Small intestine (tissue), 7 donors: ENCODE data around the gene RGL1. TPM values are rescaled to one million over a fixed set of nuclear protein-coding genes. Genes with fewer than 3 reads are reported as not detected.

Source experiments
- DNase-seq, 2 donors: peaks; one replicate each; pipeline versions ENCODE4 v3.0.0 to v3.0.0-alpha.2; 2013
- FAIRE-seq: peaks from 2 replicates; lab custom pipeline; 2012; peaks lifted over from hg19 to GRCh38; lab: Jason Lieb, UNC
- H3K27ac ChIP-seq, 3 donors: one replicate each; pipeline ENCODE4 v1.5.1; 2013; ENCODE audit warnings: low read length in 2 of 3, mild to moderate bottlenecking in 2 of 3, control low read depth in 1 of 3, inconsistent platforms in 1 of 3, low read depth in 1 of 3, moderate library complexity in 1 of 3
- H3K27me3 ChIP-seq, 3 donors: one replicate each; pipeline ENCODE4 v1.6.1; 2013; ENCODE audit warnings: low read length in 3 of 3, inconsistent platforms in 1 of 3; ENCODE audit not compliant: control insufficient read depth in 3 of 3, insufficient read depth in 3 of 3
- H3K36me3 ChIP-seq, 3 donors: one replicate each; pipeline ENCODE4 v1.6.1; 2013; ENCODE audit warnings: low read length in 3 of 3, inconsistent platforms in 1 of 3, low read depth in 1 of 3, mild to moderate bottlenecking in 1 of 3, moderate library complexity in 1 of 3; ENCODE audit not compliant: control insufficient read depth in 3 of 3, insufficient read depth in 2 of 3
- H3K4me1 ChIP-seq, 3 donors: one replicate each; pipeline ENCODE4 v1.6.1; 2013; ENCODE audit warnings: low read length in 2 of 3, inconsistent platforms in 1 of 3, low read depth in 1 of 3, mild to moderate bottlenecking in 1 of 3, moderate library complexity in 1 of 3; ENCODE audit not compliant: control insufficient read depth in 3 of 3, insufficient read depth in 2 of 3
- H3K4me3 ChIP-seq, 3 donors: one replicate each; pipeline ENCODE4 v1.5.1; 2013; ENCODE audit warnings: low read length in 3 of 3, control low read depth in 1 of 3, inconsistent platforms in 1 of 3, low read depth in 1 of 3, mild to moderate bottlenecking in 1 of 3, moderate library complexity in 1 of 3
- H3K9me3 ChIP-seq, 2 donors: one replicate each; pipeline ENCODE4 v1.6.1; 2013; ENCODE audit warnings: low read depth in 1 of 2, low read length in 1 of 2; ENCODE audit not compliant: control insufficient read depth in 2 of 2, insufficient read depth in 1 of 2
- WGBS, 3 donors: extraction: QIAGEN DNeasy Blood & Tissue Kit; methylation state at CpG; one replicate each; pipeline ENCODE4 v1.1.7; 2013; 5-methylcytosine and 5-hydroxymethylcytosine counted together
- polyA plus RNA-seq, 4 donors: library from polyadenylated mRNA; stranded (reverse) in 3 of 4; unstranded in 1 of 4; fragments of 200-250 nt in 3 of 4; fragments of 120-200 nt in 1 of 4; gene quantifications; one replicate each; pipeline versions ENCODE4 v1.2.1 to v1.2.3, GENCODE V29; 2013
- donor health status: healthy with polysubstance abuse.
- donor health status: control.
- donor health status: control.
- donor health status: Bipolar disorder and iron deficiency.
- donor health status: healthy.

RGL1 gene
- polyA plus RNA-seq, 4 donors = 4.2 to 55.5 (median 8.0) TPM

DNA sequence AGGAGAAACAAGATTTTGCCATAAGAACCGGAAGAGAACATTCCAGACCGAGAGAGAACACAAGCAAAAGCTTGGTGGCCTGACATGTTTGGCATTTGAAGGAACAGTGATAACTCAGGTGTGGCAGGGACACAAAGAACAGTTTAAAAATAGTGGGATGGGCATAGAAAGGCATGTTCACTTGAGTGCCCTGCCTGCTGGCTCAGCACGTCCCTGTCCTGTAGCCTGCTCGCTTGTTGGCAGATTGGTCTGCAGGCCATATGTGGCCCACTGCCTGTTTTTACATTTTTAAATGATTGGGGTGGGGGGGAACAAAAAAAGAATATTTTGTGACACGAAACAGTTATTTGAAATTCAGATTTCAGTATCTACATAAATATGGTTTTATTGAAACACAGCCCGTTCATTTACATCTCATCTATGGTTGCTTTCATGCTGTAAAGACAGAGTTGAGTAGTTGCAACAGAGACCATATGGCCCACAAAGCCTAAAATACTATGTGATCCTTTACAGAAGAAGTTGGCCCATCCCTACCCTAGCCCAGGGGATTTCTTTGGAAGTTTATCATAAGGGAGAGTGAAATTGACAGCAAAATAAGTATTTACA is 100.7 kb downstream of the RGL1 start:
- no peaks in the 10 kb centered on the region for H3K9me3 ChIP-seq
- FAIRE-seq (no peak), DNase-seq (no peak)
- H3K36me3 ChIP-seq = peaks cover 0 to 34% (median 10%) of the 10 kb centered on the region in 3 donors
- H3K27ac ChIP-seq = no peak overlapping the region
- no peak overlapping the region for H3K4me3 ChIP-seq
- 93 to 95% (median 94%) methylated on average over 6 of the region's 6 CpGs for WGBS, 3 donors
- no peaks in the 10 kb centered on the region for H3K4me1 ChIP-seq
- no peaks in the 10 kb centered on the region for H3K27me3 ChIP-seq

DNA sequence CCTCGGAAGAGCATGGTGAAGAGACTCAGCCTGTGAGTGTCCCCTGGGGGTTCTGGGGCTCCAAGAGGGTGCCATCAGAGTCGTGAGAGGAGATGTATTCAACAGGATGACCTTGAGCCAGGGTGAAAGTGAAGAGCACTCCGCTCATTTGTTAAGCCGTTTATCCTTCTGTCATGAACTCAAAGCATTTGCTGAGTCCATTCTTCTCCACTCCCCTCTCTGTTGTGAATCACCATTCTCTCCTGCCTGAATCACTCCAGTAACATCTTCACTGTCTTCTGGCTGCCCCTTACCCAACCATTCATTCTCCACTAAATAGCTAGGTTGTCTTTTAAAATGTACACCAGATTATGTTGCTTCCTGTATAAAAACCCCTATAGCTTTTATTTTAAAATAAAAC is 102.2 kb downstream of the RGL1 start:
- H3K4me1 ChIP-seq = no peaks in the 10 kb centered on the region
- WGBS, 3 donors = 91 to 96% (median 92%) methylated on average over 4 of the region's 4 CpGs
- no peaks in the 10 kb centered on the region for H3K9me3 ChIP-seq
- H3K27ac ChIP-seq = no peak overlapping the region
- no peak overlapping the region for H3K4me3 ChIP-seq
- no peak for FAIRE-seq
- H3K27me3 ChIP-seq = no peaks in the 10 kb centered on the region
- H3K36me3 ChIP-seq = peaks cover 0 to 30% (median 10%) of the 10 kb centered on the region in 3 donors
- no peak for DNase-seq

DNA sequence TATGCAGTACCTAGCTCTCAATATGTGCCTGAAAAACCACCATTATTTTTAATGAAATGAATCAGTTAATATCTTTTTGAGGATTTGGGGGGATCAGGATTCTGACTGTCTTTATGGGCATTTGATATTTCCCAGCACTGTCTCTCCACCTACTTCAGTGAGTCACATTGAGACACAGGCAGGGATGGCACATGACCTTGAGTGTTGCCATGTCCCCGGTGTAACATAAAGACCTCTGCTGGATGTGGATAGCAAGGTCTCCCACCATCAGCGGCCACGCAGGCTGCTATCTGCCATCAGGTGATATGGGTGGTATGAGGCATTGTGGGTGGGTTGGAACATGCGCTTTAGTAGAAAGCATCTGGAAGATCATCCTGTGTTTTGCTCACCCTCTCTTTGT is 103.2 kb downstream of the RGL1 start:
- no peak overlapping the region for H3K27ac ChIP-seq
- DNase-seq (no peak), FAIRE-seq (no peak)
- no peaks in the 10 kb centered on the region for H3K9me3 ChIP-seq
- H3K36me3 ChIP-seq = peaks cover 3 to 34% (median 14%) of the 10 kb centered on the region in 3 donors
- no peaks in the 10 kb centered on the region for H3K27me3 ChIP-seq
- H3K4me3 ChIP-seq = no peak overlapping the region
- no peaks in the 10 kb centered on the region for H3K4me1 ChIP-seq
- 92 to 96% (median 96%) methylated on average over 4 of the region's 4 CpGs for WGBS, 3 donors

DNA sequence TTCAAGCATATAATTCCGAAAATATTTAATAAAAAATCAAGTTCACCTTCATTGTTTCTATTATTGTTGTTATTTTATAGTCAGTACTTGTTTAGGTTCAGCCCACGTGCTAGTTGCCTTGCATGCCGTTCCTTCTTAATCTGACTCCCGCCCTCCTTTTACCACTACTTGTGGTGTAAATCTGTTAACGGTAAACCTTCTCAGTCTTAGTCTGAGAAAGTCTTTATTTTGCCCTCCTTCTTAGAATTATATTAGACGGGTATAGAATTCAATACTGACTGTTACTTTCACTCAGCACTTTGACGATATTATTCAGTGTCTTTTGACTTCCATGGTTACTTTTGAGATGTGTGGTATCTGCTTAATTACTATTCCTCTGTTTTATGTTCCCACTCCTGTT is 104.8 kb downstream of the RGL1 start:
- H3K9me3 ChIP-seq = no peaks in the 10 kb centered on the region
- H3K36me3 ChIP-seq = peaks cover 3 to 37% (median 14%) of the 10 kb centered on the region in 3 donors
- no peak for FAIRE-seq
- no peaks in the 10 kb centered on the region for H3K27me3 ChIP-seq
- no peak for DNase-seq
- H3K27ac ChIP-seq = no peak overlapping the region
- no peaks in the 10 kb centered on the region for H3K4me1 ChIP-seq
- no peak overlapping the region for H3K4me3 ChIP-seq
- 83 to 90% (median 83%) methylated on average over 7 of the region's 7 CpGs for WGBS, 3 donors

DNA sequence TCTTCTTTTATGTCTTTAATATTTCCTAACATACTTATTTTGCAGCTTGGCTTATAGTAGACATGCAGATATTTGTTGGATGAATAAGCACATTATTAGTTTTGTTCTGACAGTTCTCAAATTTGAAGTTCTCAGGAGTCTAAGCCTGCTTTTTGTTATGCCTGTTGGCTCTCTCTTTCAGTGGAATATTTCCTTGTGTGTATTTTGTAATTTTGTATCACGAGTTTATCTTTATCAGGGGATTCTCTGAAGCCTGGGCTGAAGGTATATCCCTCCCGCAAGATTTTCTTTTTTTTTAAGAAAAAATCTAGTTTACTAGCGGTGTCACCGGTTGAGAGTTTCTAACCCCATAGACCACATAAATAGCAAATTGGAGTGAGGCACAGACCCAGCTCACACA is 105.9 kb downstream of the RGL1 start:
- no peak overlapping the region for H3K4me3 ChIP-seq
- no peak for DNase-seq
- peak overlapping the region in 1 of 3 donors; percentile 56 for H3K27ac ChIP-seq
- no peaks in the 10 kb centered on the region for H3K9me3 ChIP-seq
- H3K27me3 ChIP-seq = no peaks in the 10 kb centered on the region
- WGBS, 3 donors = 79 to 93% (median 91%) methylated on average over 4 of the region's 4 CpGs
- FAIRE-seq = no peak
- H3K4me1 ChIP-seq = peaks cover 0 to 4% (median 0%) of the 10 kb centered on the region in 3 donors
- peaks cover 3 to 34% (median 12%) of the 10 kb centered on the region in 3 donors for H3K36me3 ChIP-seq

DNA sequence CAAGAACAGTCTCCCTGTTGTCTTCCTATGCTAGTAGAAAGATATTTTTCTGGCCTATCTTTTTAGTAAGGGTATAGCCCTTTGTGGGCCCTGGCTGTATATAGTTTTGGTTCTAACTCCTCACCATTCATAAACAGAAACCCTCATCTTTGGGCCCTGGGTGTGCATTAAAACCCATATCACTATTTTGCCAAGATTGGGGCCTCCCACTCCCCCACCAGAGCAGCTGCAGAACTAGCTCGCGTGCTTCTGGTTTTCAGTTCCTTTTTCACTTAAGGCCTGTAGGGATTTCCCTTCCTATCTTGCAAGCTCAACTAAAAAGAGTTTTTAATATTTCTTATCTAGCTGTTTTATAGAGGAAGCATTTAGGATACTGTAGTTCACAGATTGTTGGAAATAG is 106.4 kb downstream of the RGL1 start:
- 65 to 80% (median 76%) methylated on average over 2 of the region's 2 CpGs for WGBS, 3 donors
- H3K4me1 ChIP-seq = peaks cover 0 to 5% (median 0%) of the 10 kb centered on the region in 3 donors
- peak overlapping the region in 1 of 3 donors; percentile 56 for H3K27ac ChIP-seq
- peaks cover 3 to 33% (median 9%) of the 10 kb centered on the region in 3 donors for H3K36me3 ChIP-seq
- H3K4me3 ChIP-seq = no peak overlapping the region
- no peaks in the 10 kb centered on the region for H3K27me3 ChIP-seq
- no peaks in the 10 kb centered on the region for H3K9me3 ChIP-seq
- FAIRE-seq = no peak
- no peak for DNase-seq

DNA sequence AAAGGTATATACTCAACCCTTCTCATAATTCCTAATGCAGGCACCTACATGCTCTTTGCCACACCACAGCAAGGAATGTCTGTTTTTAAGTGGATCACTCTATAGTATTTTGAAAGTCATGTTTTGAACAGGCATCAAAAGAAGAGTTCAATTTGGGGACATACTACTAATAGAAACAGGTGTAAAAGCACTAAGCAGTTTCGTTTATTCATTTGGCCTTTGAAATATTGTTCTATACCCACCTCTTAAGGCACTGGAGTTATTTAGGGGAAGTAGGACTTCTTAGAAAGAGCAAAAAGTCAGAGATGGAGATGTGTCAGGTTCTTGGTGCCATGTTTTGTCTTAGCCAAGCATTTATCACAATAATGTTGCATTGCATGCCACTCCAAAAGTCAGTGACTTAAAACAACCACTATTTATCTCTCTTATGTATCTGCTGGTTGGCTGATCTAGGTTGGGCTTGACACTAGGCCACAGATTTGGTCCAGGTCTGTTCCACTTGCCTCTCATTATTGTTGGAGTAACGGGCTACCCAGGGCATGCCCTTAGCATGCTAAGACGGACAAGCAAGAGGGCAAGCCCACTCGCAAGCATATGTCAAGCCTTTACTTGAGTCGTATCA is 107.5 kb downstream of the RGL1 start:
- no peak overlapping the region for H3K4me3 ChIP-seq
- H3K9me3 ChIP-seq = no peaks in the 10 kb centered on the region
- peaks cover 0 to 5% (median 0%) of the 10 kb centered on the region in 3 donors for H3K4me1 ChIP-seq
- peaks cover 3 to 33% (median 6%) of the 10 kb centered on the region in 3 donors for H3K36me3 ChIP-seq
- H3K27me3 ChIP-seq = no peaks in the 10 kb centered on the region
- FAIRE-seq (no peak), DNase-seq (no peak)
- peak overlapping the region in 1 of 3 donors; percentile 55 for H3K27ac ChIP-seq
- 93 to 96% (median 94%) methylated on average over 5 of the region's 5 CpGs for WGBS, 3 donors

DNA sequence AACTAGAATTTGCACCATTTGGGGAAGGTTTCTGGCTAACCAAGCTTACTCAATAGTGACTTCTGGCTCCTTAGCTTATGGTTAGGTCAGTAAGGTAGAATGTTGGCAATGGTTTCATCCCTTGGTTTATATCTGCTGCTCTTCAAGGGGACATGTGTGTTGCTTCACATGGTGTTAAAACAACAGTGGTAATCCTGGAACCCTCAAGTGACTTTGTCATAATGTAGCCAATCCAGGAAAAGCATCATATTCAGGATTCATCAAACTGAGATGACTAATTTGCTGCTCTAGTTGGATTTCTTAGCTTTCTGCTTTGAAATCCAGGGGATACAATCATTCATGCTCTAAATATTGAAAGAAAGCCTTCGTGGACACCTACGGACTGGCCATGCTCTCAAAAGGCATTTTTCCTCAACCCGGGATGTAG is 108.7 kb downstream of the RGL1 start:
- 92 to 95% (median 93%) methylated on average over 3 of the region's 3 CpGs for WGBS, 3 donors
- FAIRE-seq = no peak
- Histone ChIP-seq H3K9me3 (no peaks in the 10 kb centered on the region), H3K27ac (no peak overlapping the region), H3K4me1 (peaks cover 0 to 5% (median 0%) of the 10 kb centered on the region in 3 donors), H3K36me3 (peaks cover 3 to 33% (median 6%) of the 10 kb centered on the region in 3 donors), H3K27me3 (no peaks in the 10 kb centered on the region), H3K4me3 (no peak overlapping the region)
- DNase-seq = no peak
